Measurements from ENCODE around the gene DCUN1D2.

Gene DCUN1D2

GRCh38 chr13:113499936-113500335, 9.4 kb upstream of the DCUN1D2 start:
- no peak for DNase-seq
- H3K27me3 ChIP-seq (ENCODE audit: insufficient read depth, low read depth, severe bottlenecking), result no peaks in the 10 kb centered on the region
- TF ChIP-seq, protein P1, sequence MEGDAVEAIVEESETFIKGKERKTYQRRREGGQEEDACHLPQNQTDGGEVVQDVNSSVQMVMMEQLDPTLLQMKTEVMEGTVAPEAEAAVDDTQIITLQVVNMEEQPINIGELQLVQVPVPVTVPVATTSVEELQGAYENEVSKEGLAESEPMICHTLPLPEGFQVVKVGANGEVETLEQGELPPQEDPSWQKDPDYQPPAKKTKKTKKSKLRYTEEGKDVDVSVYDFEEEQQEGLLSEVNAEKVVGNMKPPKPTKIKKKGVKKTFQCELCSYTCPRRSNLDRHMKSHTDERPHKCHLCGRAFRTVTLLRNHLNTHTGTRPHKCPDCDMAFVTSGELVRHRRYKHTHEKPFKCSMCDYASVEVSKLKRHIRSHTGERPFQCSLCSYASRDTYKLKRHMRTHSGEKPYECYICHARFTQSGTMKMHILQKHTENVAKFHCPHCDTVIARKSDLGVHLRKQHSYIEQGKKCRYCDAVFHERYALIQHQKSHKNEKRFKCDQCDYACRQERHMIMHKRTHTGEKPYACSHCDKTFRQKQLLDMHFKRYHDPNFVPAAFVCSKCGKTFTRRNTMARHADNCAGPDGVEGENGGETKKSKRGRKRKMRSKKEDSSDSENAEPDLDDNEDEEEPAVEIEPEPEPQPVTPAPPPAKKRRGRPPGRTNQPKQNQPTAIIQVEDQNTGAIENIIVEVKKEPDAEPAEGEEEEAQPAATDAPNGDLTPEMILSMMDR (IDR thresholded peaks at IDR 0.05; ENCODE audit: low read depth, low read length), result no peak
- no peaks in the 10 kb centered on the region for H3K9me3 ChIP-seq (ENCODE audit: severe bottlenecking)
- H3K27ac ChIP-seq, result no peak overlapping the region
- no peak overlapping the region for H3K4me3 ChIP-seq (ENCODE audit: low read depth, low read length)
- H3K36me3 ChIP-seq, result peaks cover 97% of the 10 kb centered on the region

GRCh38 chr13:113498905-113499304, 8.4 kb upstream of the DCUN1D2 start:
- Histone ChIP-seq H3K27me3 (ENCODE audit: insufficient read depth, low read depth, severe bottlenecking) (no peaks in the 10 kb centered on the region), H3K4me3 (ENCODE audit: low read depth, low read length) (no peak overlapping the region), H3K27ac (no peak overlapping the region), H3K36me3 (peaks cover 94% of the 10 kb centered on the region), H3K9me3 (ENCODE audit: severe bottlenecking) (no peaks in the 10 kb centered on the region)
- no peak for DNase-seq
- TF ChIP-seq, protein P1 (IDR thresholded peaks at IDR 0.05; ENCODE audit: low read depth, low read length), result no peak

GRCh38 chr13:113497217-113497616, 6.7 kb upstream of the DCUN1D2 start:
- no peak overlapping the region for H3K27ac ChIP-seq
- no peak overlapping the region for H3K4me3 ChIP-seq (ENCODE audit: low read depth, low read length)
- no peak for DNase-seq

DNA sequence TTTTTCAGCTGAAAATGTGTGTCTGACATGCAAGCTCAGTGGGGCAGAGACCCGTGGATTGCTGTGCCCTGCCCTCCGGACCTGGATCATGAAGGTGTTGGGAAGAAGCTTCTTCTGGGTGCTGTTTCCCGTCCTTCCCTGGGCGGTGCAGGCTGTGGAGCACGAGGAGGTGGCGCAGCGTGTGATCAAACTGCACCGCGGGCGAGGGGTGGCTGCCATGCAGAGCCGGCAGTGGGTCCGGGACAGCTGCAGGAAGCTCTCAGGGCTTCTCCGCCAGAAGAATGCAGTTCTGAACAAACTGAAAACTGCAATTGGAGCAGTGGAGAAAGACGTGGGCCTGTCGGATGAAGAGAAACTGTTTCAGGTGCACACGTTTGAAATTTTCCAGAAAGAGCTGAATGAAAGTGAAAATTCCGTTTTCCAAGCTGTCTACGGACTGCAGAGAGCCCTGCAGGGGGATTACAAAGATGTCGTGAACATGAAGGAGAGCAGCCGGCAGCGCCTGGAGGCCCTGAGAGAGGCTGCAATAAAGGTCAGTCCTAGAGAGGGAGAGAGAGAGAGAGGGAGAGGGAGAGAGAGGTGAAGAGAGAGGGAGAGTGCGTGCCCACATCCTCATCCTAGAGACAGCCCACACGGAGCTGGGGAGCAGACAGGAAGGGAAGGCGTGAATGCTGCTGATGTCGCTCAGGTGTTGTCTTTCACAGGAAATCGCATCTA, 5.1 kb upstream of the DCUN1D2 start:
- DNase-seq, result no peak
- Histone ChIP-seq H3K4me3 (ENCODE audit: low read depth, low read length) (no peak overlapping the region), H3K27ac (no peak overlapping the region), H3K27me3 (ENCODE audit: insufficient read depth, low read depth, severe bottlenecking) (no peaks in the 10 kb centered on the region), H3K9me3 (ENCODE audit: severe bottlenecking) (no peaks in the 10 kb centered on the region), H3K36me3 (peaks cover 73% of the 10 kb centered on the region)
- TF ChIP-seq, protein P1 (IDR thresholded peaks at IDR 0.05; ENCODE audit: low read depth, low read length), result no peak

More at GRCh38 chr13:113497217-113497616, 6.7 kb upstream of the DCUN1D2 start:
- H3K36me3 ChIP-seq, result peaks cover 89% of the 10 kb centered on the region
- H3K9me3 ChIP-seq (ENCODE audit: severe bottlenecking), result no peaks in the 10 kb centered on the region
- TF ChIP-seq, protein P1 (IDR thresholded peaks at IDR 0.05; ENCODE audit: low read depth, low read length), result no peak
- no peaks in the 10 kb centered on the region for H3K27me3 ChIP-seq (ENCODE audit: insufficient read depth, low read depth, severe bottlenecking)

- Histone ChIP-seq H3K27ac (no peak overlapping the region), H3K4me3 (ENCODE audit: low read depth, low read length) (no peak overlapping the region), H3K27me3 (ENCODE audit: insufficient read depth, low read depth, severe bottlenecking) (no peaks in the 10 kb centered on the region), H3K9me3 (ENCODE audit: severe bottlenecking) (no peaks in the 10 kb centered on the region), H3K36me3 (peaks cover 56% of the 10 kb centered on the region)
- no peak for DNase-seq
- TF ChIP-seq, protein P1 (IDR thresholded peaks at IDR 0.05; ENCODE audit: low read depth, low read length), result no peak
Observed at GRCh38 chr13:113493315-113493951, 2.9 kb upstream of the DCUN1D2 start.

All from WERI-Rb-1 (cell line).